Measurements from ENCODE around the gene CNTN1. TPM values are rescaled to one million over a fixed set of nuclear protein-coding genes. Genes with fewer than 3 reads are reported as not detected.

Gene CNTN1
- total and polyA plus RNA-seq, 2 of the 4 experiments (the other 2 are of a cell fraction) = 0.10 to 0.18 TPM

GRCh38 chr12:40688085-40688725 is 4.0 kb upstream of the CNTN1 start:
- Histone ChIP-seq H3K4me1 (ENCODE audit: control insufficient read depth, insufficient read depth, low read length) (no peaks in the 10 kb centered on the region), H3K27me3 (ENCODE audit: control insufficient read depth, insufficient read depth, low read length) (peaks cover 12% of the 10 kb centered on the region), H3K9ac (ENCODE audit: low read depth, low read length) (no peak overlapping the region), H3K79me1 (ENCODE audit: low read depth in 1 of 2, low read length in 2 of 2) (no peaks in the 10 kb centered on the region), H2AK9ac (replicated peaks; ENCODE audit: low read depth, low read length, poor library complexity) (no peak overlapping the region), H3K27ac (ENCODE audit: insufficient read depth, low read length) (no peak overlapping the region), H3K9me3 (ENCODE audit: control insufficient read depth, insufficient read depth, low read length) (no peaks in the 10 kb centered on the region), H3K18ac (ENCODE audit: low read depth, low read length) (no peak overlapping the region), H3K56ac (ENCODE audit: extremely low read depth, insufficient read depth, low read length) (no peak overlapping the region), H3K4me3 (ENCODE audit: insufficient read depth, low read depth, low read length) (no peak overlapping the region), H4K8ac (ENCODE audit: low read depth in 2 of 2, low read length in 2 of 2) (no peak overlapping the region), H2AFZ (replicated peaks; ENCODE audit: low read length, poor library complexity) (no peak overlapping the region), H2BK20ac (ENCODE audit: low read depth, low read length) (no peak overlapping the region), H3K14ac (replicated peaks; ENCODE audit: low read depth, low read length) (no peak overlapping the region), H2BK15ac (ENCODE audit: low read depth, low read length) (no peak overlapping the region), H3K36me3 (ENCODE audit: control insufficient read depth, insufficient read depth, low read length) (no peaks in the 10 kb centered on the region), H2BK5ac (ENCODE audit: low read depth, low read length, poor library complexity, severe bottlenecking) (no peak overlapping the region), H3K23ac (ENCODE audit: low read depth, low read length) (no peak overlapping the region), H2BK120ac (ENCODE audit: low read depth, low read length) (no peak overlapping the region), H4K5ac (ENCODE audit: low read depth, low read length) (no peak overlapping the region), H3K4me2 (ENCODE audit: low read depth, low read length) (no peak overlapping the region), H3K4ac (ENCODE audit: low read depth, low read length) (no peak overlapping the region), H4K91ac (ENCODE audit: insufficient read depth, low read depth, low read length) (no peak overlapping the region), H3K9me1 (ENCODE audit: insufficient read depth, low read length) (no peaks in the 10 kb centered on the region), H4K20me1 (ENCODE audit: insufficient read depth, low read length) (no peaks in the 10 kb centered on the region), H2AK5ac (ENCODE audit: low read depth, low read length) (no peak overlapping the region)
- BruUV-seq (replicated peaks) = no TSS peak
- WGBS, 2 experiments (ENCODE audit: extremely low coverage in 2 of 2, insufficient read length in 1 of 2) = 76% methylated on average over 3 of the region's 8 CpGs; no CpG with 5 or more reads in 1 of the 2 experiments
- intact Hi-C loops (cut with micrococcal nuclease) (no loop called here), in situ Hi-C loops (cut with MboI; ENCODE audit: low sequenced_read_pairs) (no loop called here), dilution Hi-C loops (cut with HindIII; ENCODE audit: low sequenced_read_pairs, unreplicated experiment) (no loop called here)
- no peak for ATAC-seq (ENCODE audit: low read depth)
- TF ChIP-seq MAFK (IDR thresholded peaks at IDR 0.05; ENCODE audit: low read depth, low read length) = no peak
- TF ChIP-seq BHLHE40 (IDR thresholded peaks at IDR 0.05; ENCODE audit: low read depth, low read length) = no peak
- no peak for TF ChIP-seq CTCF (conservative IDR thresholded peaks at IDR 0.05; ENCODE audit: low read depth, low read length)
- TF ChIP-seq RAD21 (IDR thresholded peaks at IDR 0.05; ENCODE audit: low read length) = no peak
- TF ChIP-seq CHD1 (IDR thresholded peaks at IDR 0.05; ENCODE audit: low read depth, low read length) = no peak
- TF ChIP-seq ELK1 (IDR thresholded peaks at IDR 0.05; ENCODE audit: borderline replicate concordance, low read depth, low read length) = no peak
- TF ChIP-seq MAZ (IDR thresholded peaks at IDR 0.05; ENCODE audit: borderline replicate concordance, low read depth, low read length) = no peak
- no peak for TF ChIP-seq POLR2A (IDR thresholded peaks at IDR 0.05; ENCODE audit: low read depth, low read length)
- TF ChIP-seq NFE2L2 (IDR thresholded peaks at IDR 0.05; ENCODE audit: low read depth, low read length) = no peak
- TF ChIP-seq RFX5 (IDR thresholded peaks at IDR 0.05; ENCODE audit: low read depth, low read length) = no peak
- no peak for TF ChIP-seq USF2 (IDR thresholded peaks at IDR 0.05; ENCODE audit: low read depth, low read length)
- no peak for TF ChIP-seq FOS (IDR thresholded peaks at IDR 0.05; ENCODE audit: low read depth, low read length)
- TF ChIP-seq CEBPB (IDR thresholded peaks at IDR 0.05; ENCODE audit: low read depth, low read length) = no peak
- ChIA-PET CTCF (no interaction called here), POLR2A (ENCODE audit: unreplicated experiment) (no interaction called here)
- DNase-seq = no peak

All from IMR-90 (cell line).